Tongue (tissue), 2 donors: ENCODE results near the gene ZDHHC1. TPM values are rescaled to one million over a fixed set of nuclear protein-coding genes. Genes with fewer than 3 reads are reported as not detected.
A peak's percentile ranks its signal among the peaks of the same experiment; 100 is the strongest.

Experiments used
- DNase-seq: peaks from one replicate; pipeline ENCODE4 v3.0.0-alpha.2; 2015
- total RNA-seq: library from RNA; depleted of rRNA; stranded (reverse); fragments of >200 nt; gene quantifications from one replicate; pipeline ENCODE4 v1.2.3, GENCODE V29; 2014

Gene ZDHHC1
- total RNA-seq, 1 donor from 2014 or later: 14.2 TPM

DNA sequence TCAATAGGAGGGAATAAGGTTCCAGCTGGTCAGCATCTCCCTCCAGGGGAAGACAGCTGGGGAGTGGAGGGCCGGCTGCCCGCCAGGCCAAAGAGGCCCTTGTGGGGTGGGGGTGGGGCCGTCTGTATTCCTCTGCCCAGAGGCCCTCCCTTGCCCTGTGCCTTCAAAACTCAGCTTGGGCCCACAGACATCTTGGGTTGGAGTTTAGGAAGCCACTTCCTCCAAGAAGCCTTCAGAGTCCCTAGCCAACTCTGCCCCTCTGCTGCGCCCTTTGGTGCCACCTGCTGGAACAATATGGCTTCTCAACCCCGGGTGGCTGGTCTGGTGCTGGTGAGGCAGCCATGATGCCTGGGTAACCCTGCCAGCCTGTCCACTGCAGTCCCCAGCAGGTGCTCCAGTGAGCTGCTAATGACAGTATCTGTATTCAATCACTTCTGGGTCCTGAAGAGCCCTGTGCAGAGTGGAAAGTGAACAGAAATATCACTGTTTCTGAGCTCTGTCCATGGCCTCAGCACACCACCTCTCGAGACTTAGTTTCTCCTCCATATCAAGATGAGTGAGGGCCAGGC lies 31.3 kb upstream of the ZDHHC1 start:
- DNase-seq: peak; percentile 82

DNA sequence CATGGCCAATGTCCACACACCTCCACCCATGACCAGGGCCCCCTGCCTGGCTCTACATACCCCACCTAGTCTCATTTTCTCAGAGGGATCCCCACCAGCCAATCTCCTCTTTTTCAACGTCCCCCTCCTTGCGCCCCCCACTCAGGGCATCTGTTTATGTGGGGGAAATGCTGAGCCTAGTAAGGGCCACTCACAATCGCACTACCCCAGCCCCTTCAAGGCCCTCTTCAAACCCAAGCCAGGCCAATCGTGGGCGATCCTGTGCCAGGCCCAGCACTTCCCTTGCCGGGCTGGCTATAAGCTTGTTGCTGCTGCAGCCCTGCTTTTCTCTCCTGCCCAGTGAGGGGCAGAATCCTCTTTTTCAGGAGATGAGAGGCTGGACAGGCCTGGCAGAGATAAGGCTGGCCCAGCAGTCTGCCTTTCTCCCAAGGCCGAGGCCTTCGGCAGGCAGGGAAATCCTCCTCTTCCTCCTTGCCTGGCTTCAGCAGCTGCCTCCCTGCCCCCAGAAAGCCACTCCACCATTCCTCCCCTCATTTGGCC lies 30.8 kb upstream of the ZDHHC1 start:
- no peak for DNase-seq

DNA sequence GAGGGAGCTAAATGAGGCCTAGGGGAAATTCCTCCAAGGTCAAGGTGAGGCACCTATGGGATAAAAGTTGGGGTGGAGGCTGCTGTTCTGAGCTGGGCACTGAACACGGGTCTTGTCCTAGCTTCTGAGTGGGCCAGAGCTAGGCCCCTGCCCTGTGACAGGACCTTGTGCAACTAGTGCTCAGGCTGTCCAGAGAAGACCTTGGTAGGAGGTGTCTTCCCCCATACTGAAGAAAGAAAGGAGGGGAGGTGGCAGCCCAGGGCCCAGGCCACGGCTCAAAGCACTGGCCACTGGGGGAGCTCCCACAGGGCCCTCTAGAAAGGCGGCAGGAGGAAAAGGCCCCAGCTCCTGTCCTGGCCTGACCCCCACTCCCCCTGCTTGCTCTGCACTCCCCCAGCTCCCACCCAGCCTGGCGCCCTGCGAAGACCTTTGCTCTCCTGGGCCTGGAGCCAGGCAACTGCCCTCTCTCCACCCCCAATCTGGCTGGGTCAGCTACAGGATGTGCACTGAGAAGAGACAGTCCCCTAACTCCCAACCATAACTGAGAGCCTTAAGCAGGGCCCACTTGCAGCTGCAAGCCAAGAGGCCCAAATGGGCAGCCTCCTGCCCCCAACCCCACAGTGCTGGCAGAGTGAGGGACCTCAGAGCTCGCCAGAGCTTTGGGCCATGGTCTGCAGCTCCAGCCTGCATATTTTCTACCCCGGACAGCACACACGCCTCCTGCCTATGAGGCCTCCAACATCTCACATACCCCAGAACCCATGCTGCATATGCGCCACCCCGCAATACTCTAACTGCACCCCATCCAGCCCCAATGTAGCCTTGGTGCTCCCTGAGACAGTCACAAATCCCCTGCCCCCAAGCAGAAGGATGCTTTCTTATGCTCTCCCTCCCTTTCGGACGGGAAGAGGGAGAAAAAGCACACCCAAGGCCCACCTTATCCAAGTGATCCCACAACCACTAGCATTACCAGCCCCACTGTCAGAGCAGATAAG lies 29.9 kb upstream of the ZDHHC1 start:
- DNase-seq: no peak

DNA sequence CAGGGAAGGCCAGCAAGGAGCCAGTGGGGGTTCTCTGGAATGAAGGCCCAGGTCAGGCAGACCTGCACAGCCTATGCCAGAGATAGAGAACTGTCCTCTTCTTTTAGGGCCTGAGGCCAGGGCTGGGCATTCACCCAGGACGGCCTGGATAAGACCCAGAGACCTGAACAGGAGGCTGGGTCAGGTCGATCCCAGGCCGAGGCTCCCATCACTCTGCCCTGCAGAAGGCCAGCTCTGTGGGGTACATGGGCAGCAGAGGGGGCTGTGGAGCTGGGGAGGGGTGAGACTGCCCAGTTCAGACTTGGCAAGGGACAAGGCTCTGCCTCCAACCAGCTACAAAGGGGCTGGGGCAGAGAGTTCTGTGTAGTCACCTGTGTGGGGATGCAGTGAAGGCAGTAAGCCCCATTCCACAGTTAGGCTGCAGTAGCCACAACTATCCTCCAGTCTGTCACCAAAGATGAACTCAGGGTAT lies 29.2 kb upstream of the ZDHHC1 start:
- DNase-seq: no peak

DNA sequence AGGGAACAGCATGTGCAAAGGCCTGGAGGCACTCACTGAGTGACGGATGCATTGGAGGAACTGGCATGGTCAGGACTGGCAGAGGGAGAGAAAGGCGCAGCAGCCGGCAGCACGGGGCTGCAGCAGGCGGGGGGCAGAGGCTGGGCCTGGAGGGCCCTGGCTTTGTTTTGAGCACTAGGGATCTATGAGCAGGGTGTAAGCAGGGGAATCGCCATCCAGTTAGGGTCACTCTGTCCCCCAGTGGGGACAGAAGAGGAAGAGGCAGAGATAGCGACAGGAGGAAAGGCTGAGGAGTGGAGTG lies 28.8 kb upstream of the ZDHHC1 start:
- no peak for DNase-seq

DNA sequence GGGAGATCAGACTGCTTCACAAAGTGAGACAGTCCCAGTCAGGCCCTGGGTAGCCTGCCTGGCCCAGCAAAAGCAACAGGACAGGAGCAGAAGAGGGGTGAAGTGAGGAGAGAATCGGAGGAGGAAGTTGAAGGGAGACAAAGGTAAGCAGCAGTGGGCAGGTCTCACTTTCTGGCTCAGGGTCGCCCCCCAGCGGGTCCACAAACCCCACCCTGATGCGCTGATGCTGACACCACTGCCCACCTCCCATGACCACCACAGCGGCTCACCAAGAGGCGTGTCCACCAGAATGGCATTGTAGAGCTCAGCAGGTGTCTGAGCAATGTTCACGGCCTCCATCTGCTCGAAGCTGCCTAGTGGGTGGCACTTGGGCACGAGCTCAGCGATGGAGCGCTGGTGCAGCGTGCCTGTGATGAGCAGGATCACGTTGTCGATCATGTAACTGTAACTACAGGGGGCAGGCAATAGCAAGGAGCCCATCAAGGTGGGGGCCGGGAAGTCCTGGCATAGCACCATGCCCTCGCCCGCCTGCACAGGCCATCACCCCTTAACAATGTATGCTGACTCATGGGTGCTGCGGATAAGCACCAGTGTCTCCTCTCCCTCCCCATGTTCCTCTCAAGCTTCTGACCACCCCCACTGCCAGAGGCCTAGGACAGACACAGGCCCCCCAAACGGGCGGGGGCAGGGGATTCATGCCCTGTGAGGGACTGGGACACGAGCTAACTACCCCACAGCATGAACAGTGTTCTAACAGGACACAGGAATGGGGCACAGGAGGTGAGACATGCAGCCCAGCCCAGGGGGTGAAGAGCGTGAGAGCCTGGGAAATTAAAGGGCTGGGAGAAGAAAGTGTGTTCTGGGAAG lies 28.2 kb upstream of the ZDHHC1 start:
- DNase-seq: no peak

DNA sequence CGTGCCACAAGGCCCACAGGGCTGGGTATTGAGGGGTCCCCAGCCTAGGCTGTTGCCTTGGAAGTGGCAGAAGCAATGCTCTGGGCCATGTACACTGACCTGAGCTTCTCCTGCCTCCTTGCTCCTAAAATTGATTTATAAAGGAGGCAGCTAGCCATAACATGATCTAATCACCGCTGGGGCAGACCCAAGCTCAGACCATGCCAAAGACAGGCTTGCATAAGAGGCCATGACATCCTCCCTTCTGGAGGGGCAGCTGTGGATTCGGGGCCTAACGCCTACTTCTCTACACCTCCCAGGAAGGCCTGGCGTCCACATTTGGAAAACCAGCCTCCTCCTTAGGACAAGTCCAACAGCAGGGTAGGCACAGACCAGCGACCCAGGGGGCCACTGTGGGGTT lies 27.0 kb upstream of the ZDHHC1 start:
- DNase-seq: peak; percentile 57

DNA sequence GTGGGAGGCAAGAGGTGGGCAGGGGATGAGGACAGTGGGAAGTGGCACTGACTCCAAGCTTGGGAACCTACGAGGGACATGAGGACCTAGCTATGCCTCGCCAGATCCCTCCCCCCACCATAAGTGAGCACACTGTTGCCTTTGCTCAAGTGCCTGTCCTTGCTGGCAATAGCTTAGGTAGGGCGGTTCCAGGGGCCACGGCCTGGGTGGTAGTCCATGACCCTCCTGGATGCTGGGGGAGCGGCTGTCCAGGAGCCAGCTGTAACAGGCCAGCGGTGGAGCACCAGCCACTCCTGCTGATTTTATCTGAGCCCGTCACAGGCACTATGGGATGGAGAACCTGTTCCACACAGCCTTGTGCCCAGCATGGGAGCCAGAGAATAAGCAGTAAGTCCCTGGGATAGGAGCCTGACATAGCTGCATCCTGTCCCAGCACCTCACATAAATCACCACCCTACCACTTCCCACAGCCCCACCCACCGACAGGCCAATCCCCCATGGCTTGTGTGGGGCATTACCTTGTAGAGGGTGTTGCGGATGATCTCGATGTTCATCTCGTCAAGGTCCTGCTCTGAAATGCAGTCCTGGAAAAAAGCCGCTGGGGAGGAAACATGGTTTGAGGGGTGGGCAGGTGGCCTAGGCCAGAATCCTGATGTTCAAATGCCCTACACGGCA lies 26.4 kb upstream of the ZDHHC1 start:
- DNase-seq: no peak

DNA sequence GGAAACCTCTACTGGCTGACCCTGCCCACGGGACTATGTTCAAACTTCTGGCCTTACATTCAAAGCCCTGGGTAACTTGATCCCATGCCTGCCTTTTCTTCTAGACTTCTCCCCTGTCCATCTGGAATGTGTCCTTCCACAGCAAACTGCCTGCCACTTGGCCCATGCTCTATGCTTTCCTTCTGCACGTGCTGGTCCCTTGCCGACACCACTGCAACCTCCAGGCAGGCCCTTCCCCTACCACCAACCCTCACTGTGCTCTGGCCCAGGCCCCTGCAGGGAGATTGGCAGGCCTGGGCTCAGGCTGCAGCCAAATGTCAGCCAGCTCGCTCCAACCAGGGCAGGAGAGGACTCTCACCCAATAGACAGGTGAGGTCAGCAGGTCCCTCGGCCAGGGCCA lies 25.6 kb upstream of the ZDHHC1 start:
- DNase-seq: peak; percentile 88

DNA sequence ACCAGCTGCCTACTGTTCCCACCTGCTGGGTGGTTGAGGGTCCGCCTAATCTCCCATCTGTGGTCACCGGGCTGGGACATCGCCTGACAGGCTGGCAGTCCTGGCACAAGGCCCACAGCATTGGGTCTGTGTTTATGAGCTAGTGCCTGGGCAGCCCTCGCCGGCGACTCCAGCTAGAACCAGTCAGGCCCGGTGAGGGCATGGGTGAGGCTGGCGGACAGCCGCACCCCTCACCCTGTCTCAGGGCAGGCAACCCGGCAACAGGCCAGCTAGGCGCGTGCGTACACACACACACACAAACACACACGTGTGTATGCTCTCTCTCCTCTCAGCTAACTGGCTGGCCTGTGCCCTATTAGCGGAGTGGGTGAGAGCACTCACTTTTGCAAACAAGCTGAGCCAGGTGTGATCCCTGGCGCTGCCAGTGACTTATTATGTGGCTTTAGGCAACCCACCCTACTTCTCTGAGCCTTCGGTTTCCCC lies 25.0 kb upstream of the ZDHHC1 start:
- peak; percentile 92 for DNase-seq

DNA sequence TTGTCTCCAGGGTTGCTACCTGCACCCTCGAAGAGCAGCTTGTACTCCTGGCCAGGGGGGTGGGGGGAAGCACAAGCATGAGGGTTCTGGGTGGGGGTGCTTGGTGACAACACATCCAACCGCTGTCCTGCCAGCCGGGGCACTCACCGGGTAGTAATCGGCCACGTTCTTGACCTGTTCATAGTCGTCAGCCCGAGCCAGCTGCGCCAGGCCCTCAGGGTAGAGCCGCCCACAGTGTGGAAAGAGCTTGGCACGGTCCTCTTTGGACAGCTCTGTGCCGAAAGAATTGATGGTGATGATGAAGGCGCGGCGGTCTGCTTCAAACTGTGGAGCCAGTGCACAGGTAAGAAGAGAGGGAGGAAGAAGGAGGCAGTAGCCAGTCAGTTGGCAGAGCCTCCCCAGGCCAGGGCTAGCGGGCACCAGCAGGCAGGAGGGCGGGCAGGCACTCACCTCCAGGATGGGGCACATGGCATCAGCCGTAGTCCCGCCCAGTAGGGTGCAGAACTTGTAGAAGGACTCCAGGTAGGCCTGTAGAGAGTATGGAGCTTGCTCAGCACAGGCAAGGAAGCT lies 22.6 kb upstream of the ZDHHC1 start:
- no peak for DNase-seq

DNA sequence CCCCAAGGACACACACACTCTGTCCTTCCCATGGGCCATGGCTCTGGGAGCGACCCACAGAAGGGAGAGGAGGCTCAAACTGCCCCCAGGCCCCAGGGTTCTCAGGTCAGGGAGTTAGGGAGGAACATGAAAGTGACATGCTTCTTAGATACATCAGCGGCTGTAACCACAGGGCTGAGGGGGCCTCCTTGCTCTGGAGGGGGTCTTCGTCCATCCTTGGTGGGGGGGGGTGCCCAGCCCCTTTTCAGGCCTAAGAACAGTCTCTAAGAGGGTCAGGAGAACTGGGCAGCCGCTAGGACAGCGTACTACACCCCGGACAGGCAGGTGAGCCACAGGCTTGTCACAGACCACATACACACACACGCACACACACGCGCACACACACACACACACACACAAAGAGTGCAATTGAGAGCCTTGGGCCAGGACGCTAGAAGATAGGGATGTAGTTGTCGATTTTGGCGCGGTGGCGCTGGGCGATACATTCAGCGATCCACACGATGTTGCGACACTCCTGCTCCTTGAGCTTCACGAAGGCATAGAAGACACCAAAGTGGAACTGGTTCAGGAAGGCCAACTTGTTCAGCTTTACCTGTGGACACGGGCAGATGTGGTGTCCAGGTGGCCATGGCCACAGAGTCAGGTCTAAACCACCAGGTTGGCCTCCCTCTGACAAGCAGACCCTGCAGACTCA lies 22.0 kb upstream of the ZDHHC1 start:
- DNase-seq: no peak

DNA sequence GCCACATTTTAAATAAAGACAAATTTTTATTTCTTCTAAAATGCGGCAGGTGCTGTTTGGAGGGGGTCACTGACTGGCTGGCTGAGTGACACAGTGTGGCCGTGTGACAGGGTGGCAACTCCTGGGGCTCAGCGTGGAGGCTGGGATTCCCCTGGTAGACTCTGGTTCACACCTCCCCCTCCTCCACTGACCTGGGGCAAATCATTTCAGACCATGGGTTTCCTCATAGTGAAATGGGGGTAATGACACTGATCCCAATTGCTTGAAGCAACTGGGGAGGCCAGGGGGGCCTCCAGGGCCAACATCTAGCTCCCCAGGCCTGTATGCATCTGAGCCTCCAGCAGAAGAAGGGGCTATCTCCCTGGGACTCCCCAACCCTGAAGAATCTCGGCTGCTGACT lies 21.2 kb upstream of the ZDHHC1 start:
- no peak for DNase-seq

DNA sequence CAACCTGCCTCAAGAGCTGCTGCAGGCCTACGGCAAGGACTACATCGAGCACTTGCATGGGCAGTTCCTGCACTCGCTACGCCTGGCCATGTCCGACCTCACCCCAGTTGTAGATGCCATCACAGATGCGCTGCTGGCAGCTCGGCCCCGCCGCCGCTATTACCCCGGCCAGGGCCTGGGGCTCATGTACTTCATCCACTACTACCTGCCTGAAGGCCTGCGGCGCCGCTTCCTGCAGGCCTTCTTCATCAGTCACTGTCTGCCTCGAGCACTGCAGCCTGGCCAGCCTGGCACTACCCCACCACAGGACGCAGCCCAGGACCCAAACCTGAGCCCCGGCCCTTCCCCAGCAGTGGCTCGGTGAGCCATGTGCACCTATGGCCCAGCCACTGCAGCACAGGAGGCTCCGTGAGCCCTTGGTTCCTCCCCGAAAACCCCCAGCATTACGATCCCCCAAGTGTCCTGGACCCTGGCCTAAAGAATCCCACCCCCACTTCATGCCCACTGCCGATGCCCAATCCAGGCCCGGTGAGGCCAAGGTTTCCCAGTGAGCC lies 20.4 kb upstream of the ZDHHC1 start:
- no peak for DNase-seq

DNA sequence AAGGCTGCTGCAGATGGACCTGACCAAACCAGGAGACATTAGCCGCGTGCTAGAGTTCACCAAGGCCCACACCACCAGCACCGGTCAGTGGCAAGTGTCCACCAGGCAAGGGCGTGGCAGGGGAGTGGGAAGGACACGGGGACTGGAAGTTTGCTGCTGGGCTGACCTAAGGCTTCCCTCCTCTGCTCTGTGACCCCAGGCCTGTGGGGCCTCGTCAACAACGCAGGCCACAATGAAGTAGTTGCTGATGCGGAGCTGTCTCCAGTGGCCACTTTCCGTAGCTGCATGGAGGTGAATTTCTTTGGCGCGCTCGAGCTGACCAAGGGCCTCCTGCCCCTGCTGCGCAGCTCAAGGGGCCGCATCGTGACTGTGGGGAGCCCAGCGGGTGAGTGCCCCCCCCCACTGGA lies 19.5 kb upstream of the ZDHHC1 start:
- no peak for DNase-seq

DNA sequence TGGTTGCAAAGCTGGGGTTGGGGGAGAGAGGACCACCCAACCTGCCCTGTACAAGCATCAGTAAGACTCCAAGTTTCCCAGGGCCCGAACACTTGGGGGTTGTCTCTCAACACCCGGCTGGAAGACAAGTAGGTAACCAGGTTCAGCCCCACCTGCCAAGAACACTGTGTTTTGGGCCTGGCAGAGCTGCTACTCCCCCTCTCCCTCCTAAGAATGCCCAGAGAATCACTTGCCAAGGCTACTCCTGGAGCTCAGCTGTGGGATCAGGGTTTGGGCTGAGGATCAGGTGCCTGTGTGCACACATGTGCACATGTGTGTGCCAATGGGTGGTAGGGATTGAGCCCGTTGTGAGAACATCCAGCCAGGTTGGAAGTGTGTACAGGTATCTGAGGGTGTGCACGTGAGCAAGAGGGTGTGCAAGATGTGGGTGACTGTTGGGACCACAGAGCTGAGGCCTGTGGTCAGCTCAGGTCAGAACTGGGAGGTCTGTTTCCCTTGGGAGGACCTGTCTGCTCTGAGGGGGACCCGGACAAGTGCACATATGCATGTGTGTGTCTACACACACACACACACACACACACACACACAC lies 16.9 kb upstream of the ZDHHC1 start:
- DNase-seq: no peak

DNA sequence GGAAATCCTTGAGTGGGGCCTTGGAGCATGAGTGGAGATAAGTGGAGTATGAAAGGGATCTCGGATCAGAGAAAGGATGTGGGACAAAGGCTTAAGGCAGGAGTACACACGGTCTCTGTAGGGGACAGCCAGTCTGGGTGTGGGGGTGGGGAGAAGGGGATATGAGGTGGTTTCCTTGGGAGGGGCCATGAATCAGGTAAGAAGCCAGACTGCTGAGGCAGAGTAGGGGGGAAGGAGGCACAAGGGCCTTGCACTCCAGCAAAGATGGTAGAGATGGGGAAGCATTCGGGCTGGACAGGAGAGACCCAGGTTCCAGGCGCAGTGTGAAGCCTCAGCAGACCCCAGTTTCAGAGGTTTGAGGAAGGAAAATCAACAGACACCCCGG lies 16.2 kb upstream of the ZDHHC1 start:
- DNase-seq: no peak

DNA sequence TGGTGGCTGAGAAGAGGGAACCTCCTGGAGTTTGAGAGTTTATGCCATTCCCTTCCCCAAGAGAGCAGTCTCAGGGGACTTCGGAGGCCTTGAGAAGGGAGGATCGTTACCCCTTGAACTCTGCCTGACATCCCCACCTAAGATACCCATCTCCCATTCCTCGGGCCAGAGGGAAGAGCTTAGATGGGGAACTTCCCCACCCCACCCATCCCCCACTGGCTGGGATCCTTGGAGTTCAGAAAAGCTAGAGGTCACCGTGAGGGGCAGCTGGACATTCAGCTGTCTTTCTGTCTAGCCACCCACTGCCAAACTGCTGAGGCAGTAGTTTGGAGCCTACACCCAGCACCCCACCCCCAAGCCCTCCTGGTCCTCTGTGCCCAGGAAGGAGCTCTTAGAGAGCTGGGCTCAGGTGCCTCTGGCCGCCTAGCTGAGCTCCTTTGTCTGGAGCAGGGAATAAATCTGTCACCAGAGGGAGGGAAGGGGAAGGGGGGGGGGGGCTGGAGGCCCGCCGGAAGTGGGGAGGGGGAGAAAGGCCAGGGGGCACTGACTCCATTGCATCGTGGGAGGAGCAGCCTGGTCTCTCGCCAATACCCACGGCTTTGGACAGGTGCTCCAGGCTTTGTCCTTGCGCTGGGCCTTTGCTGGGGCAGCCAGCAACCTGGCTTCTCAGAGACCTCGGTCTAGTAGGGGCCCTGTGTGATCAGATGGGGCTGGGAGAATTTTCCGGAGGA lies 15.7 kb upstream of the ZDHHC1 start:
- DNase-seq: no peak
